Panc1 (cell line): ENCODE measurements around the gene DNM1. TPM values are rescaled to one million over a fixed set of nuclear protein-coding genes. Genes with fewer than 3 reads are reported as not detected.

ENCODE experiments used
- ATAC-seq: fragments of 200-7000 bp; cut with Tn5 transposase; 2 replicates; pipeline ENCODE4 v1.9.1; 2020; ENCODE audit warnings: mild to moderate bottlenecking, moderate library complexity
- BruUV-seq: library from RNA; stranded (reverse); fragments of 400-500 nt; replicated peaks from 2 replicates; lab custom pipeline; 2021; lab: Mats Ljungman, UMichigan
- CTCF ChIA-PET: fragments of 300-600 bp; sonication (Branson Sonifier 250); formaldehyde crosslinking; loops from one replicate; lab custom pipeline; 2022; ENCODE audit warnings: antibody characterized with exemption; lab: Charles Lee
- POLR2A ChIA-PET: fragments of 300-600 bp; sonication (Branson Sonifier 250); formaldehyde crosslinking; loops from one replicate; lab custom pipeline; 2022; ENCODE audit warnings: antibody characterized with exemption; lab: Charles Lee
- DNase-seq: peaks from one replicate; pipeline ENCODE4 v3.0.0-alpha.2; 2010; ENCODE audit warnings: low read depth, low spot score
- H3K27ac ChIP-seq: 2 replicates; pipeline ENCODE4 v1.5.1; 2011; ENCODE audit warnings: mild to moderate bottlenecking, low read length, inconsistent platforms
- H3K27me3 ChIP-seq: fragments of 200-500 bp; sonication (Bioruptor generic); 2 replicates; pipeline ENCODE4 v1.6.0; 2014; ENCODE audit warnings: low read length, inconsistent platforms; ENCODE audit not compliant: control insufficient read depth, insufficient read depth
- H3K36me3 ChIP-seq: fragments of 200-500 bp; sonication (Bioruptor generic); 2 replicates; pipeline ENCODE4 v1.5.1; 2014; ENCODE audit warnings: inconsistent platforms, mild to moderate bottlenecking, low read length, moderate library complexity; ENCODE audit not compliant: control insufficient read depth, insufficient read depth
- H3K4me1 ChIP-seq: 2 replicates; pipeline ENCODE4 v1.5.1; 2011; ENCODE audit warnings: inconsistent platforms, mild to moderate bottlenecking, low read length, moderate library complexity; ENCODE audit not compliant: control insufficient read depth, insufficient read depth
- H3K4me3 ChIP-seq, 2 experiments: 2 replicates each; pipeline ENCODE4 v1.5.1; 2011 to 2012; ENCODE audit warnings: low read depth in 2 of 2, low read length in 2 of 2, mild to moderate bottlenecking in 2 of 2, inconsistent platforms in 1 of 2, moderate library complexity in 1 of 2
- H3K9me3 ChIP-seq: fragments of 200-500 bp; sonication (Bioruptor generic); 2 replicates; pipeline ENCODE4 v1.5.1; 2014; ENCODE audit warnings: low read depth, mild to moderate bottlenecking, inconsistent platforms, low read length, moderate library complexity; ENCODE audit not compliant: control insufficient read depth, insufficient read depth
- CTCF ChIP-seq: fragments of 450-650 bp; IDR thresholded peaks from 2 replicates; pipeline ENCODE4 v1.5.1; 2017; ENCODE audit warnings: mild to moderate bottlenecking
- POLR2AphosphoS5 ChIP-seq: IDR thresholded peaks from 2 replicates; pipeline ENCODE4 v1.6.1; 2012; ENCODE audit warnings: mild to moderate bottlenecking, low read depth, low read length, moderate library complexity
- REST ChIP-seq, 2 experiments: IDR thresholded peaks; 2 replicates each; pipeline ENCODE4 v1.6.1; 2011 to 2012; ENCODE audit warnings: low read depth in 2 of 2, control low read depth in 1 of 2, low read length in 1 of 2, mild to moderate bottlenecking in 1 of 2, moderate library complexity in 1 of 2; ENCODE audit not compliant: insufficient read depth in 1 of 2
- SIN3A ChIP-seq: IDR thresholded peaks from 2 replicates; pipeline ENCODE4 v1.6.1; 2012; ENCODE audit warnings: low read depth, mild to moderate bottlenecking, low read length, moderate library complexity, borderline replicate concordance; ENCODE audit not compliant: insufficient read depth
- TCF7L2 ChIP-seq: IDR thresholded peaks from 2 replicates; pipeline ENCODE4 v1.6.1; 2011; ENCODE audit warnings: mild to moderate bottlenecking, low read depth, low read length, inconsistent platforms
- in situ Hi-C: cut with HindIII; loops from 2 replicates; pipeline ENCODE4 v1.10.0; 2016; ENCODE audit warnings: low sequenced_read_pairs, low pct_unique_long_range_greater_than_20kb
- intact Hi-C: fragments of 100-400 bp; cut with micrococcal nuclease; formaldehyde crosslinking; loops from one replicate; pipeline ENCODE4 v1.10.0; 2022; ENCODE audit not compliant: unreplicated experiment
- total RNA-seq: library from RNA; stranded (reverse); gene quantifications from one replicate; pipeline ENCODE4 v1.2.1, GENCODE V29; 2021; ENCODE audit not compliant: unreplicated experiment

Gene DNM1
- total RNA-seq, 1 experiment from 2014 or later: 18.7 TPM

- H3K27ac ChIP-seq: no peak overlapping the region
Measured at GRCh38 chr9:128247226-128247803, 44.1 kb downstream of the DNM1 start.

GRCh38 chr9:128249558-128249907 is 46.4 kb downstream of the DNM1 start:
- BruUV-seq: no TSS peak
- H3K4me3 ChIP-seq: peak overlapping the region; percentile 40 to 53
- in situ Hi-C loops (no loop called here), intact Hi-C loops (no loop called here)
- TF ChIP-seq POLR2AphosphoS5 (no peak), CTCF (no peak), SIN3A (no peak)
- H3K4me1 ChIP-seq: no peaks in the 10 kb centered on the region
- ATAC-seq (no peak), DNase-seq (no peak)
- CTCF ChIA-PET: interaction anchor here (0.7 kb wide), 1 partner anchor 23 kb away, joined by 3 read pairs; no protein-coding TSS in a partner anchor
- POLR2A ChIA-PET: no interaction called here
- no peaks in the 10 kb centered on the region; the same call in 1 of the 2 replicates for H3K36me3 ChIP-seq
- H3K27ac ChIP-seq: no peak overlapping the region
- H3K27me3 ChIP-seq: no peaks in the 10 kb centered on the region
- H3K9me3 ChIP-seq: no peaks in the 10 kb centered on the region

More at GRCh38 chr9:128247226-128247803, 44.1 kb downstream of the DNM1 start:
- Histone ChIP-seq H3K9me3 (no peaks in the 10 kb centered on the region), H3K27me3 (no peaks in the 10 kb centered on the region), H3K4me3 (no peak overlapping the region), H3K4me1 (no peaks in the 10 kb centered on the region), H3K36me3 (no peaks in the 10 kb centered on the region; the same call in 1 of the 2 replicates)
- intact Hi-C loops (no loop called here), in situ Hi-C loops (no loop called here)
- TF ChIP-seq POLR2AphosphoS5 (no peak), REST (IDR thresholded peaks at IDR 0.05; ENCODE audit: insufficient read depth in 1 of 2, low read depth in 2 of 2, low read length in 1 of 2) (no peak), TCF7L2 (no peak), SIN3A (no peak), CTCF (no peak)
- ATAC-seq (no peak), DNase-seq (no peak)
- no TSS peak for BruUV-seq
- CTCF ChIA-PET: no interaction called here
- POLR2A ChIA-PET: no interaction called here
